HG02938 (cell line): ENCODE measurements around the gene TSC22D2.
"Not testable (repeated sequence)": the region's sequence is repeated elsewhere in the genome, so short reads cannot be mapped to it uniquely, and the experiment has no call there.

Experiments
- ATAC-seq: cut with Tn5 transposase; IDR thresholded peaks from one replicate; pipeline ENCODE4 v1.9.1; 2021; ENCODE audit warnings: mild to moderate bottlenecking, moderate library complexity; ENCODE audit not compliant: unreplicated experiment

Gene TSC22D2

DNA sequence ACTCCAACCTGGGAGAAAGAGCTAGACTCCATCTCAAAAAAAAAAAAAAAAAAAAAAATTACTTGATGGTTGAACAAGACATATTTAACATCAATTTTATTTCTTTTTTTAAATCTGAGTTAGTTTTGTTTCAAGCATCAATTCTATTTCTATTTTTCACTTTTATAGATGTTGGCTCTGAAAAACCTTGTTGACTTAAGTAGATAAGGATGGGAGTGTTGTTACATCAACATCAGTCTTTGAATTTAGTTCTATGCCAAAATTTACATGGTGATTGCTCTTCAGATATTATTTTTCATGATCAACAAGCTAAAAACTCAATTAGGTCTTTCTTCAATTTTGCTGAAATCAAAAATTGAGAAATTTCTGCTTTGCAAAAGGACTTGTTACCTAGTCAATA, 71.3 kb downstream of the TSC22D2 start:
- ATAC-seq, result no peak

DNA sequence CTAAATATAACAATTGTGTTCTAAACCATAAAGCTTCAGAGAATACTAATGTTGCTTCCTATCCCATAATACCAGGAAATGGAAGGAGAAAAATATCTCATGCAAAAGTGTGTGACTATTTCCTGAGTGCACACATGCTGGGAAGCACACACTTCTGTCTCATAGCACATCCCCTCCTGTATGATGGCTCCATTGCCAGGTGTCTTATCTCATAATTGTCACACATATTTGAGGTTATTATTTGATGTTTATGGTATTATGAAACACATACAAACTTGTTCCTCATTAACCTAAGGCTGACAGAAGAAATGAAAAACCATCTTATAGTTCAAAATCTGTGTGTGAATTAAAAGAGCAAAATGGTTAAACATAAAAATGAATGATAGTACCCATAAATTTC, 72.8 kb downstream of the TSC22D2 start:
- ATAC-seq, result no peak

GRCh38 chr3:150483226-150483625, 75.1 kb downstream of the TSC22D2 start:
- ATAC-seq, result no peak

- ATAC-seq, result no peak
Observed at GRCh38 chr3:150484410-150484809, 76.3 kb downstream of the TSC22D2 start.

DNA sequence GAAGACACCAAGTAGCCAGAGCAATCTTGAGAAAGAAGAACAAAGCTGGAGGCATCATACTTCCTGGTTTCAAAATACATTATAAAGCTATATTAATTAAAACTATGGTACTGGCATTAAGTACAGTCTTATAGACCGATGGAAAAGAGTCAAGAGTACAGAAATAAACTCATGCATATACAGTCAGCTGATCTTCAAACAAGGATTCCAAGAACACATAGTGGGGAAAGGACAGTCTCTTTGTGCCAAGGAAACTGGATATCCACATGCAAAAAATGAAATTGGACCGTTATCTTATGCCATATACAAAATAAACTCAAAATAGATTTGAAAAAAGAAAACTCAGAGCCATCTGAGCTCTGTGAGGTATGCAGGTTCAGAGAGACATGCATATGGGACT, 80.8 kb downstream of the TSC22D2 start:
- no peak for ATAC-seq

GRCh38 chr3:150490277-150490986, 82.3 kb downstream of the TSC22D2 start:
- ATAC-seq, result no peak

DNA sequence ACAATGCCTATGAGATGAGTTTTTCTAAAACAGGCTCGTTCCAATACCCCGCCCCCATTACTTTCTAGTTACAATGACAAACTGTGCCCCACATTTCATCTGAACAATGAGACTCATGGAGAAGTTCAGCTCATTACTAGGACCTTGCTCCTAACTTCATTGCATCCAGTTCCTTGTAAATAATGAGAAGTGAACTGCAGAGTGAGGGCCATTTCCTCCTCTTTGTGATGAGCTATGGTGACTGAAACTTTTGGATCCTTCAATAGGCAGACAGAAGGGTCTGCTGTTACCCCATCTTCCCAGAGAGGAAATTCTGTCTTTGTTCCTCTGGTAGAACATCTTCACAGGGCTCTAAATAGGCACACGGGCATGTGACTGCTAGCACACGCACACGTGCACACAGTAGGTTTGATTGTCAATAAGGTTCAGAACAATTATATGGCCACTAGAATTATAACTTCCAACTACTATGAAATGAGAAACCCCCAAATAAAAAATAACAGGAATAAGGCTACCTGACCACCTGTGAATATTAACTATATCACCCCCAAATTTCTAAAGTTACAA, 86.4 kb downstream of the TSC22D2 start:
- ATAC-seq, result no peak

GRCh38 chr3:150495149-150495548, 87.1 kb downstream of the TSC22D2 start:
- no peak for ATAC-seq

- no peak for ATAC-seq
Observed at GRCh38 chr3:150495563-150496168, 87.6 kb downstream of the TSC22D2 start.

GRCh38 chr3:150497956-150498355, 89.9 kb downstream of the TSC22D2 start:
- no peak for ATAC-seq

GRCh38 chr3:150500960-150501359, 92.9 kb downstream of the TSC22D2 start:
- ATAC-seq, result not testable (repeated sequence)

DNA sequence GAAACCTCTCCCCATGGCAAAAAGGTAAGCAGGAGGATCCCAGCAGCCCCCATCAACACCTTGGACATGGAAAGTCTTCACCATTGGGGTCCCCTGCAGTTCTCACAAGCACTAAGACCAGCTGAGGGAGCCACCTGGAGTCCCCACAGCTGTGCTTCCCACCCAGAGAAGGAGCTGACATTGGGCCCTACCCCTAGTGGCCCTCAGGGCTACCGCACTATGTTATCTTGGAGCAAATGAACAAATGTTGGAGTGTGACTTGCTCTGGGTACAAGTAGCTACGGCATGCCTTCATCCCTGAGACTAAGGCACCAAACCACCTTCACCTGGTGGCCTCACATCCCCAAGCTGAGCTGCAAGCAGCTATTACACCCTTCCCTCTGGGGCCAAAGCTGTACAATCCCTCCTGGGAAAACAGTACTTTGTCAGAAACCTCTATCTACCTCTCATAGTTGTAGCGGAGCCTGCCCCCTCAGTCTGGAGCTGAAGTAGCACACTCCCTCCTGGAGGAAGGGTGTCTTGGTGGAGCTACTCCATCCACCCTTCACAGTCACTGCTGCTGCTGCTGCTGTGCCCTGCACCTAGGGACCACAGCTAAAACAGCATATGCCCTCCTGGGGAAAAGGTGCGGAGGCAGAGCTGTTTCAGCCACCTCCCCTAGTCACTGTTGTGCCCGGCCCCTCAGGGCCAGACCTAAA, 95.5 kb downstream of the TSC22D2 start:
- no peak for ATAC-seq

DNA sequence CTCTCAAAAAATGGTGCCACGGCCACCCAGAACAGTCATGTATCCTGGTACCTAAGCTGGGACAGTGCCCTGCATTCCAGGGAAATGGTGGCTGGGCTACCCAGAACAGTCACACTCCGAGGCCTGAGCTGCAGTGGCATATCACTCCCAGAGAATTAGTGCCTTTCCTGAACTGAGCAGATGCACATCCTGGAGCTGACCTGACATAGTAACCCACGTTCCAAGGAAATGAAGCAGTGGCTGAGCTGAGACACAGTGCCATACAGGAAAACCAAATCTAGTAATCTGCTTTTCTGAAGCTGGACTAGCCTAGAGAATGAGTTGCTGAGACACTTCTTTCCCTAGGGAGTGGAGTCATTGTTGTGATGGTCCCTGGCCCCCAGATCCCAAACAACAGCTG, 96.4 kb downstream of the TSC22D2 start:
- no peak for ATAC-seq

DNA sequence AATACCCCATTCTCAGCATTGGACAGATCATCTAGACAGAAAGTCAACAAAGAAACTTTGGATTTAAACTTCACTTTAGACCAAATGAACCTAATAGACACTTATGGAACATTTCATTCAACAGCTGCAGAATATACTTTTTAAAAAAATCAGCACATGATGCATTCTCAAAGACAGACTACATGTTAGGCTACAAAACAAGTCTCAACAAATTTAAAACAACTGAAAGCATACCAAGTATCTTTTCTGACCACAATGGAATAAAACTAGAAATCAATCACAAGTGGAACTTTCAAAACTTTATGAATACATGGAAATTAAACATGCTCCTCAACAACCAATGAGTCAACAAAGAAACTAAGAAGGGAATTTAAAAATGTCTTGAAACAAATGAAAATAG, 100.3 kb downstream of the TSC22D2 start:
- no peak for ATAC-seq

DNA sequence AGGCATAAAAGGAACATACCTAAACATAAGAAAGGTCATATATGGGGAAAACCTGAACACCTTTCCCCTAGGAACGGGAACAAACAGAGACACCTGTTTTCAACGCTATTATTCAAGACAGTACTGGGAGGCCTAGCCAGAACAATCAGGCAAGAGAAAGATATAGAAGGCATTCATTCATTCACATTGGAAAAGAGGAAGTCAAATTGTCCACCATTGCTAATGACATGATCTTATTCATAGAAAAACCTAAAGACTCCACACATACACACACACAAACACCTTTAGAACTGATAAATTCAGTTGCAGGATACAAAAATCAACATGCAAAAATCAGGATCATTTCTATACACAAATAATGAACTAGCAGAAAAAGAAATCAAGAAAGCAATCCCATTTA, 101.7 kb downstream of the TSC22D2 start:
- no peak for ATAC-seq

- ATAC-seq, result no peak
Observed at GRCh38 chr3:150511122-150511821, 103.2 kb downstream of the TSC22D2 start.

GRCh38 chr3:150515210-150515609, 107.1 kb downstream of the TSC22D2 start:
- no peak for ATAC-seq
